A549 treated with GW870086 at 1 μM for 4 hours (cell line): Measurements from ENCODE around the gene MRAS. TPM values are rescaled to one million over a fixed set of nuclear protein-coding genes. Genes with fewer than 3 reads are reported as not detected.

Source experiments
- total RNA-seq: library from RNA; stranded (reverse); fragments of 200-300 nt; extraction: Qiagen RNA extraction; gene quantifications from 5 replicates; pipeline ENCODE4 v1.2.3, GENCODE V29; 2022; ENCODE audit warnings: low read depth

Gene MRAS
- 7.1 to 11.4 TPM (median 9.2 TPM) in 5 replicates for total RNA-seq

GRCh38 chr3:138347960-138348753, at the start of gene MRAS:
Gene MRAS (plus strand): TSS chr3:138348579. CDS start chr3:138372884, 24,305 bp downstream.

GRCh38 chr3:138329127-138329983, 19.0 kb upstream of the MRAS start, which contains the start of gene NME9:
Gene NME9 (minus strand): TSS chr3:138329851. CDS start chr3:138329335, 516 bp downstream.

GRCh38 chr3:138434276-138434874, 86.0 kb downstream of the MRAS start, which contains the start of gene ESYT3:
Gene ESYT3 (plus strand): TSS chr3:138434616. CDS start chr3:138434799, 183 bp downstream.

Other genes with a start within 250 kb of the MRAS start
- 6.6 to 11.3 TPM (median 10.4 TPM) in 5 replicates for gene DZIP1L, start 233.0 kb upstream of the MRAS start, total RNA-seq
- not detected in 5 replicates for gene A4GNT, start 216.2 kb upstream of the MRAS start, total RNA-seq
- gene DBR1, start 173.7 kb upstream of the MRAS start, total RNA-seq = 11.7 to 13.4 TPM (median 12.9 TPM) in 5 replicates
- gene ARMC8, start 161.3 kb upstream of the MRAS start, total RNA-seq = 34.3 to 42.4 TPM (median 39.5 TPM) in 5 replicates
- 0.09 TPM in 1 of 5 replicates, not detected in the others for gene NME9, start 18.7 kb upstream of the MRAS start, total RNA-seq
- 0.54 to 0.94 TPM (median 0.70 TPM) in 5 replicates for gene ESYT3, start 86.0 kb downstream of the MRAS start, total RNA-seq
- gene CEP70, start 245.7 kb downstream of the MRAS start, total RNA-seq = 4.5 to 7.8 TPM (median 7.3 TPM) in 5 replicates